Gastrocnemius medialis (tissue), 4 donors: Measurements from ENCODE around the gene ZDHHC7.
A peak's percentile ranks its signal among the peaks of the same experiment; 100 is the strongest.

Experiments
- CTCF ChIP-seq, 5 experiments: fragments of 450-650 bp in 3 of 5; fragments of 200-600 bp in 2 of 5; sonication (generic) in 2 of 5; IDR thresholded peaks in 4 of 5; conservative IDR thresholded peaks in 1 of 5; 1 replicate in 4 of 5; 2 replicates in 1 of 5; pipeline ENCODE4 v1.5.1; 2016 to 2019; ENCODE audit warnings: antibody characterized with exemption in 5 of 5, mild to moderate bottlenecking in 3 of 5, moderate library complexity in 3 of 5
- POLR2A ChIP-seq, 2 donors: fragments of 450-650 bp; IDR thresholded peaks; one replicate each; pipeline ENCODE4 v1.6.1; 2017; ENCODE audit warnings: antibody characterized with exemption in 2 of 2, mild to moderate bottlenecking in 2 of 2, moderate library complexity in 2 of 2

DNA sequence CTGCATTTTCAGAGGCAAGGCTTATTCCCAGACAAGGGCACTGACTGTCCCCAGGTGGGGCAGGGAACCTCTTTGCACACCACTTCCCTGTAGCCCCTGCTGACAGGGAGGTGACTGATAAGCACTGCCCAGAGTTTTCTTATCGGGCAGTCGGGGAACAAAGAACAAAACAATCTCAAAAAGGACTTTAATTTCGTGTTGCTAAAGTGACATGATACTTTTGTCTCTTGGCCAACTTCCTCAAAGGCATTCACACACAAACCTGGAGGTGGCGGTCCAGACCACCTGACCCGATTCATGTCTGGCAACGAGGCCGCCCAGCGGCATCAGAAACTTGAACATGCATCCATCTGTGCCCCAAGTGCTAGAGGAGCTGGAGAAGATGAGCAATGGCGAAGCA lies 28.9 kb downstream of the ZDHHC7 start:
- TF ChIP-seq CTCF (IDR thresholded peaks at IDR 0.05 in 4 of 5, conservative IDR thresholded peaks at IDR 0.05 in 1 of 5) (peak in 4 of 5 experiments; percentile 27 to 44 (median 34)), POLR2A (IDR thresholded peaks at IDR 0.05) (no peak)
